22Rv1 (cell line): ENCODE data around the gene CCDC78.
"Not testable (repeated sequence)": the region's sequence is repeated elsewhere in the genome, so short reads cannot be mapped to it uniquely, and the experiment has no call there.

ENCODE experiments used
- H3K27ac ChIP-seq: fragments of 450-650 bp; 2 replicates; pipeline ENCODE4 v1.5.1; 2017
- CTCF ChIP-seq: fragments of 450-650 bp; IDR thresholded peaks from 2 replicates; pipeline ENCODE4 v1.5.1; 2017; ENCODE audit warnings: mild to moderate bottlenecking
- ZFX ChIP-seq: fragments of 450-650 bp; IDR thresholded peaks from 2 replicates; pipeline ENCODE4 v1.6.1; 2017; ENCODE audit warnings: antibody characterized with exemption, borderline replicate concordance

CCDC78 gene

GRCh38 chr16:760065-760464 is 33.8 kb upstream of the CCDC78 start:
- H3K27ac ChIP-seq, result no peak overlapping the region
- TF ChIP-seq CTCF, result no peak
- TF ChIP-seq ZFX, result no peak

- no peak overlapping the region for H3K27ac ChIP-seq
Observed at GRCh38 chr16:759110-759910, 33.1 kb upstream of the CCDC78 start.

GRCh38 chr16:756428-756827 is 30.2 kb upstream of the CCDC78 start:
- no peak overlapping the region for H3K27ac ChIP-seq
- TF ChIP-seq ZFX, result no peak
- no peak for TF ChIP-seq CTCF

More at GRCh38 chr16:759110-759910, 33.1 kb upstream of the CCDC78 start:
- TF ChIP-seq CTCF, result no peak
- no peak for TF ChIP-seq ZFX

GRCh38 chr16:754656-755055 is 28.4 kb upstream of the CCDC78 start:
- TF ChIP-seq ZFX, result no peak
- no peak for TF ChIP-seq CTCF
- no peak overlapping the region for H3K27ac ChIP-seq

- not testable (repeated sequence) for H3K27ac ChIP-seq
Observed at GRCh38 chr16:754121-754607, 27.9 kb upstream of the CCDC78 start.

- H3K27ac ChIP-seq, result 0 out of 2 replicates have a peak overlapping the region, but pooled peaks have one; percentile 23
- TF ChIP-seq CTCF (no peak), ZFX (no peak)
Observed at GRCh38 chr16:752007-752312, 25.7 kb upstream of the CCDC78 start.

GRCh38 chr16:751152-752006 is 25.1 kb upstream of the CCDC78 start:
- H3K27ac ChIP-seq, result 0 out of 2 replicates have a peak overlapping the region, but pooled peaks have one; percentile 23
- no peak for TF ChIP-seq CTCF
- TF ChIP-seq ZFX, result no peak
